HFFc6 (cell line): Measurements from ENCODE around the gene DBH. TPM values are rescaled to one million over a fixed set of nuclear protein-coding genes. Genes with fewer than 3 reads are reported as not detected.

ENCODE experiments used
- DNase-seq: peaks from one replicate; pipeline ENCODE4 v3.0.0-alpha.2; 2018
- H3K27ac Mint-ChIP-seq: 2 replicates; pipeline ENCODE4 v1.8.0; 2020; ENCODE audit warnings: mild to moderate bottlenecking, mixed read lengths
- H3K27me3 Mint-ChIP-seq: 2 replicates; pipeline ENCODE4 v1.8.0; 2021; ENCODE audit warnings: mild to moderate bottlenecking, moderate library complexity, mixed read lengths; ENCODE audit not compliant: insufficient read depth
- H3K36me3 Mint-ChIP-seq: 2 replicates; pipeline ENCODE4 v1.8.0; 2021; ENCODE audit warnings: low read depth, mixed read lengths
- H3K4me1 Mint-ChIP-seq: 2 replicates; pipeline ENCODE4 v1.8.0; 2020; ENCODE audit warnings: low read depth, mixed read lengths
- H3K4me3 Mint-ChIP-seq: 2 replicates; pipeline ENCODE4 v1.8.0; 2020; ENCODE audit warnings: mild to moderate bottlenecking, moderate library complexity, mixed read lengths
- H3K9me3 Mint-ChIP-seq: 2 replicates; pipeline ENCODE4 v1.8.0; 2020; ENCODE audit warnings: mild to moderate bottlenecking, mixed read lengths
- CTCF ChIP-seq: fragments of 200-600 bp; sonication (generic); IDR thresholded peaks from 2 replicates; pipeline ENCODE4 v1.5.0; 2021; ENCODE audit warnings: antibody characterized with exemption, mild to moderate bottlenecking
- total RNA-seq, 6 experiments: library from RNA; stranded (reverse); fragmentation: NEBNext Ultra II Directional; extraction: Animal tissue kit (Norgen Biotek cat#: 25700); gene quantifications; 2 replicates in 1 of 6; 3 replicates in 5 of 6; pipeline ENCODE4 v1.2.3, GENCODE V29; 2021

Gene DBH
- total RNA-seq, 6 experiments from 2014 or later = not detected

- TF ChIP-seq CTCF = no peak
- no peaks in the 10 kb centered on the region for H3K4me1 Mint-ChIP-seq
- peaks cover 70% of the 10 kb centered on the region for H3K27me3 Mint-ChIP-seq
- H3K36me3 Mint-ChIP-seq = no peaks in the 10 kb centered on the region
- H3K27ac Mint-ChIP-seq = no peak overlapping the region
- H3K4me3 Mint-ChIP-seq = no peak overlapping the region
- no peak for DNase-seq
- no peaks in the 10 kb centered on the region for H3K9me3 Mint-ChIP-seq
Measured at GRCh38 chr9:133612816-133613215, 23.3 kb upstream of the DBH start.

GRCh38 chr9:133613432-133613831 is 22.7 kb upstream of the DBH start:
- Mint-ChIP-seq H3K36me3 (no peaks in the 10 kb centered on the region), H3K4me1 (no peaks in the 10 kb centered on the region), H3K4me3 (no peak overlapping the region), H3K27me3 (peaks cover 68% of the 10 kb centered on the region), H3K27ac (no peak overlapping the region), H3K9me3 (no peaks in the 10 kb centered on the region)
- no peak for DNase-seq
- TF ChIP-seq CTCF = no peak

GRCh38 chr9:133614056-133614455 is 22.1 kb upstream of the DBH start:
- Mint-ChIP-seq H3K4me3 (no peak overlapping the region), H3K27ac (no peak overlapping the region), H3K36me3 (no peaks in the 10 kb centered on the region), H3K4me1 (no peaks in the 10 kb centered on the region), H3K27me3 (peaks cover 72% of the 10 kb centered on the region), H3K9me3 (no peaks in the 10 kb centered on the region)
- no peak for DNase-seq
- no peak for TF ChIP-seq CTCF

GRCh38 chr9:133614678-133615077 is 21.5 kb upstream of the DBH start:
- no peak for DNase-seq
- H3K27me3 Mint-ChIP-seq = peaks cover 70% of the 10 kb centered on the region
- peaks cover 2% of the 10 kb centered on the region; the same call in 1 of the 2 replicates for H3K4me1 Mint-ChIP-seq
- H3K4me3 Mint-ChIP-seq = no peak overlapping the region
- TF ChIP-seq CTCF = no peak
- no peak overlapping the region for H3K27ac Mint-ChIP-seq
- no peaks in the 10 kb centered on the region for H3K36me3 Mint-ChIP-seq
- H3K9me3 Mint-ChIP-seq = no peaks in the 10 kb centered on the region

- no peak for TF ChIP-seq CTCF
- peaks cover 6% of the 10 kb centered on the region; the same call in 1 of the 2 replicates for H3K4me1 Mint-ChIP-seq
- H3K27ac Mint-ChIP-seq = no peak overlapping the region
- H3K36me3 Mint-ChIP-seq = no peaks in the 10 kb centered on the region
- H3K9me3 Mint-ChIP-seq = no peaks in the 10 kb centered on the region
- DNase-seq = no peak
- no peak overlapping the region for H3K4me3 Mint-ChIP-seq
- peaks cover 69% of the 10 kb centered on the region for H3K27me3 Mint-ChIP-seq
Measured at GRCh38 chr9:133615186-133615585, 21.0 kb upstream of the DBH start.
